K562 (cell line): ENCODE results near the gene GGT1. TPM values are rescaled to one million over a fixed set of nuclear protein-coding genes. Genes with fewer than 3 reads are reported as not detected.
A peak's percentile ranks its signal among the peaks of the same experiment; 100 is the strongest.
"Not testable (repeated sequence)": the region's sequence is repeated elsewhere in the genome, so short reads cannot be mapped to it uniquely, and the experiment has no call there.

Experiments used
- ATAC-seq: fragments of 200-7000 bp; cut with Tn5 transposase; 3 replicates; pipeline ENCODE4 v1.9.1; 2020; ENCODE audit warnings: moderate library complexity
- BruUV-seq: library from RNA; stranded (reverse); fragments of 400-500 nt; replicated peaks from 2 replicates; lab custom pipeline; 2021; lab: Mats Ljungman, UMichigan
- CTCF ChIA-PET: fragments of 300-600 bp; formaldehyde crosslinking; extraction: SDS; loops from one replicate; lab custom pipeline; 2021; ENCODE audit warnings: low intra/inter-chr PET ratio; lab: Yijun Ruan, JAX
- POLR2A ChIA-PET: fragments of 300-600, 350-650 bp; sonication (Branson Sonifier 250); formaldehyde crosslinking; extraction: SDS; loops from one replicate; lab custom pipeline; 2021; ENCODE audit warnings: antibody characterized with exemption, inconsistent platforms; lab: Yijun Ruan, JAX
- DNase-seq, 4 experiments: peaks; one replicate each; pipeline versions ENCODE4 v3.0.0 to v3.0.0-alpha.2; 2011 to 2018; ENCODE audit warnings: low spot score in 3 of 4, mixed read lengths in 3 of 4; ENCODE audit errors: extremely low read depth in 1 of 4
- FAIRE-seq: peaks from 2 replicates; lab custom pipeline; 2011; peaks lifted over from hg19 to GRCh38; lab: Jason Lieb, UNC
- H2AFZ ChIP-seq: 2 replicates; pipeline ENCODE4 v1.6.0; 2011; ENCODE audit warnings: low read depth, low read length, control low read depth, inconsistent platforms
- H3K27ac ChIP-seq: fragments of 200-600 bp; 3 replicates; pipeline ENCODE4 v1.8.0; 2011; ENCODE audit warnings: low read depth, mild to moderate bottlenecking, control low read depth, inconsistent platforms, low read length, moderate library complexity, mixed read lengths; ENCODE audit errors: extremely low read depth
- H3K27me3 ChIP-seq, 2 experiments: fragments of 300-600 bp in 1 of 2; 2 replicates in 1 of 2; 3 replicates in 1 of 2; pipeline versions ENCODE4 v1.6.0 to v1.8.0; 2011; ENCODE audit warnings: inconsistent platforms in 2 of 2, low read length in 2 of 2, mild to moderate bottlenecking in 1 of 2, mixed read lengths in 1 of 2, moderate library complexity in 1 of 2; ENCODE audit not compliant: control insufficient read depth in 2 of 2, insufficient read depth in 2 of 2
- H3K36me3 ChIP-seq: fragments of 300-600 bp; 3 replicates; pipeline ENCODE4 v1.8.0; 2011; ENCODE audit warnings: mild to moderate bottlenecking, low read length, inconsistent platforms; ENCODE audit not compliant: control insufficient read depth, insufficient read depth
- H3K4me1 ChIP-seq, 2 experiments: fragments of 200-600 bp in 1 of 2; replicated peaks in 1 of 2; 2 replicates in 1 of 2; 3 replicates in 1 of 2; pipeline versions ENCODE4 v1.5.1 to v1.8.0; 2011; ENCODE audit warnings: inconsistent platforms in 2 of 2, low read length in 2 of 2, mild to moderate bottlenecking in 1 of 2, mixed read lengths in 1 of 2, moderate library complexity in 1 of 2; ENCODE audit not compliant: control insufficient read depth in 2 of 2, insufficient read depth in 2 of 2
- H3K4me2 ChIP-seq: 2 replicates; pipeline ENCODE4 v1.6.1; 2011; ENCODE audit warnings: low read length, control low read depth, inconsistent platforms, mixed read lengths; ENCODE audit not compliant: insufficient read depth
- H3K4me3 ChIP-seq: fragments of 200-600 bp; sonication (generic), shearing (Covaris generic); 2 replicates; pipeline ENCODE4 v1.5.1; 2016; ENCODE audit warnings: control low read depth, inconsistent platforms
- H3K79me2 ChIP-seq: fragments of 200-600 bp; 3 replicates; pipeline ENCODE4 v1.8.0; 2011; ENCODE audit warnings: low read length, inconsistent platforms; ENCODE audit not compliant: control insufficient read depth, insufficient read depth
- H3K9ac ChIP-seq, 2 experiments: 2 replicates each; pipeline versions ENCODE4 v1.6.0 to v1.6.1; 2011; ENCODE audit warnings: low read depth in 2 of 2, low read length in 2 of 2, control low read depth in 1 of 2, inconsistent platforms in 1 of 2, mild to moderate bottlenecking in 1 of 2, mixed read lengths in 1 of 2; ENCODE audit not compliant: insufficient read depth in 1 of 2
- H3K9me1 ChIP-seq: one replicate; pipeline ENCODE4 v1.6.0; 2011; ENCODE audit warnings: inconsistent platforms, mild to moderate bottlenecking, low read length, moderate library complexity; ENCODE audit not compliant: control insufficient read depth, insufficient read depth
- H3K9me3 ChIP-seq: replicated peaks from 2 replicates; pipeline ENCODE4 v1.5.1; 2011; ENCODE audit warnings: low read depth, low read length, inconsistent platforms; ENCODE audit not compliant: control insufficient read depth, insufficient read depth
- H4K20me1 ChIP-seq: replicated peaks from 2 replicates; pipeline ENCODE4 v1.6.1; 2011; ENCODE audit warnings: low read length, inconsistent platforms, mixed read lengths; ENCODE audit not compliant: control insufficient read depth, insufficient read depth
- ATF7 ChIP-seq: fragments of 450-650 bp; IDR thresholded peaks from 2 replicates; pipeline ENCODE4 v1.7.1; 2014; ENCODE audit warnings: mild to moderate bottlenecking, moderate library complexity
- ESRRA ChIP-seq: fragments of 450-650 bp; IDR thresholded peaks from 2 replicates; pipeline ENCODE4 v1.6.1; 2014; ENCODE audit warnings: low read depth, mild to moderate bottlenecking, moderate library complexity, borderline replicate concordance
- ETV1 ChIP-seq: fragments of 450-650 bp; conservative IDR thresholded peaks from 2 replicates; pipeline ENCODE4 v1.6.1; 2016; ENCODE audit warnings: missing genetic modification characterization, control low read depth, low read depth, missing compliant biosample characterization
- GABPA ChIP-seq: fragments of 200-800 bp; sonication (Bioruptor generic); conservative IDR thresholded peaks from 2 replicates; pipeline ENCODE4 v1.6.1; 2016; ENCODE audit warnings: low read depth, missing genetic modification characterization, missing compliant biosample characterization
- RAD21 ChIP-seq, 2 experiments: fragments of 250-450 bp in 1 of 2; fragments of 450-650 bp in 1 of 2; sonication (Bioruptor Pico) in 1 of 2; formaldehyde crosslinking in 1 of 2; IDR thresholded peaks in 1 of 2; conservative IDR thresholded peaks in 1 of 2; 2 replicates each; pipeline versions ENCODE4 v1.4.0 to v1.8.0; 2020 to 2022; ENCODE audit warnings: mild to moderate bottlenecking in 2 of 2, moderate library complexity in 1 of 2
- ZBTB7A ChIP-seq: IDR thresholded peaks from 2 replicates; pipeline ENCODE4 v1.6.1; 2011; ENCODE audit warnings: low read depth, mild to moderate bottlenecking, low read length, moderate library complexity, borderline replicate concordance; ENCODE audit not compliant: control insufficient read depth
- WGBS: fragments of 100-300 bp; shearing (Covaris generic); methylation state at CpG from one replicate; pipeline ENCODE4 v1.1.6; 2016; ENCODE audit warnings: low coverage, mixed read lengths; ENCODE audit not compliant: insufficient coverage; ENCODE audit errors: missing lambda C conversion rate; 5-methylcytosine and 5-hydroxymethylcytosine counted together
- in situ Hi-C: fragments of 300-500 bp; cut with MboI; formaldehyde crosslinking; loops from 4 replicates; pipeline ENCODE4 v1.15.0; 2018; ENCODE audit warnings: inconsistent platforms, mixed read lengths
- intact Hi-C: fragments of 100-400 bp; cut with micrococcal nuclease; formaldehyde crosslinking; loops from 2 replicates; pipeline ENCODE4 v1.14.2; 2022
- polyA plus RNA-seq, 8 experiments: library from polyadenylated mRNA; depleted of rRNA in 4 of 8; stranded (reverse) in 5 of 8; unstranded in 3 of 8; fragments of >200 nt; fragmentation: Nextera tagmentation in 2 of 8; fragmentation: Illumina TruSeq in 1 of 8; extraction: Ambion mirVana in 2 of 8; extraction: Trizol in 1 of 8; gene quantifications; 2 replicates each; pipeline versions ENCODE4 v1.2.1 to v1.2.3, GENCODE V29; 2011 to 2014; ENCODE audit warnings: inconsistent platforms in 1 of 8, missing spikeins in 1 of 8
- total RNA-seq, 7 experiments: library from RNA; depleted of rRNA in 6 of 7; stranded (reverse); fragments of >200 nt in 6 of 7; fragmentation: Illumina TruSeq in 2 of 7; extraction: Trizol in 2 of 7; gene quantifications; 2 replicates each; pipeline versions ENCODE4 v1.2.1 to v1.2.3, GENCODE V29; 2011 to 2021; ENCODE audit warnings: low replicate concordance in 1 of 7
- TF ChIP-seq, protein P1 (sequence below): fragments of 450-650 bp; IDR thresholded peaks from 2 replicates; pipeline ENCODE4 v1.6.1; 2018; ENCODE audit not compliant: partially characterized antibody
- TF ChIP-seq, protein P2 (sequence below), 3 experiments: IDR thresholded peaks in 2 of 3; conservative IDR thresholded peaks in 1 of 3; 2 replicates each; pipeline ENCODE4 v1.5.1; 2011 to 2012; ENCODE audit warnings: low read length in 3 of 3, mild to moderate bottlenecking in 3 of 3, control low read depth in 2 of 3, improper control_type of control experiment in 1 of 3, inconsistent platforms in 1 of 3, low read depth in 1 of 3, mixed read lengths in 1 of 3, moderate library complexity in 1 of 3; ENCODE audit not compliant: insufficient read depth in 2 of 3

Gene GGT1
- total and polyA plus RNA-seq, 9 of the 15 experiments (the other 6 are each of a cell fraction or from before 2014, with no cell fraction given), result 0.46 to 11.8 (median 6.9) TPM

DNA sequence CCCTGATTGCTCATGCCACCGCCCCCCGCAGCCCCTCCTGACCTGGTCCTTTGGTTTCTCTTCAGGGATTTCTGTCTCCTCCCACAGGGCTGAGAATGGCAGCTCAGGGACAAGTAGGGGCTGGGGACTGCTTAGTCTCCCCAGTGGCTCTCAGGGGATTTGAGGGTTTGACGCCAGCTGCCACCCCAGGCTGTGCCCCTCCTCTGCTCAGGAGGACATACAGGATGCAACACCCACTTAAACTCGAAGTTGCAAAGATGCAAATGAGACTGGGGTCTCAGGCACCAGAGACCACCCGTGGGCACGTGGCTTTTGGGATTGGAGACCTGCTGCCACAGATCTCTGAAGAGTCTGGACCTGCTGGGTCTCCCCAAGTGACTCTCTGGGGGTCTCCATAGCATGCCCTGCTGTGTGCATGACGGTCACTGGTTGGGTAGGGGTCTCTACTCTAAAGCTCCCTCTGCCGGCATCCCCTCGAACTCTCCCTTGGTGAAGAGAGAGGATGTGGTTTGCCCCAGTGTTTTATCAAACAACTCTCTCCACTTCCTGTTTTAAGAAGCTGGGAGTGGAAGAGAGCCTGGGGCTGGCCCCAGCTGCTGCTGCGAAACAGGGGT, 31.9 kb downstream of the GGT1 start:
- H3K9me3 ChIP-seq, H3K9ac ChIP-seq, H3K36me3 ChIP-seq, H3K9me1 ChIP-seq, POLR2A ChIA-PET, BruUV-seq, H3K79me2 ChIP-seq, H3K4me2 ChIP-seq, in situ Hi-C loops, H3K4me3 ChIP-seq, H4K20me1 ChIP-seq, H3K27me3 ChIP-seq, FAIRE-seq, CTCF ChIA-PET, ATAC-seq, intact Hi-C loops: not testable (repeated sequence)
- TF ChIP-seq, protein P1, sequence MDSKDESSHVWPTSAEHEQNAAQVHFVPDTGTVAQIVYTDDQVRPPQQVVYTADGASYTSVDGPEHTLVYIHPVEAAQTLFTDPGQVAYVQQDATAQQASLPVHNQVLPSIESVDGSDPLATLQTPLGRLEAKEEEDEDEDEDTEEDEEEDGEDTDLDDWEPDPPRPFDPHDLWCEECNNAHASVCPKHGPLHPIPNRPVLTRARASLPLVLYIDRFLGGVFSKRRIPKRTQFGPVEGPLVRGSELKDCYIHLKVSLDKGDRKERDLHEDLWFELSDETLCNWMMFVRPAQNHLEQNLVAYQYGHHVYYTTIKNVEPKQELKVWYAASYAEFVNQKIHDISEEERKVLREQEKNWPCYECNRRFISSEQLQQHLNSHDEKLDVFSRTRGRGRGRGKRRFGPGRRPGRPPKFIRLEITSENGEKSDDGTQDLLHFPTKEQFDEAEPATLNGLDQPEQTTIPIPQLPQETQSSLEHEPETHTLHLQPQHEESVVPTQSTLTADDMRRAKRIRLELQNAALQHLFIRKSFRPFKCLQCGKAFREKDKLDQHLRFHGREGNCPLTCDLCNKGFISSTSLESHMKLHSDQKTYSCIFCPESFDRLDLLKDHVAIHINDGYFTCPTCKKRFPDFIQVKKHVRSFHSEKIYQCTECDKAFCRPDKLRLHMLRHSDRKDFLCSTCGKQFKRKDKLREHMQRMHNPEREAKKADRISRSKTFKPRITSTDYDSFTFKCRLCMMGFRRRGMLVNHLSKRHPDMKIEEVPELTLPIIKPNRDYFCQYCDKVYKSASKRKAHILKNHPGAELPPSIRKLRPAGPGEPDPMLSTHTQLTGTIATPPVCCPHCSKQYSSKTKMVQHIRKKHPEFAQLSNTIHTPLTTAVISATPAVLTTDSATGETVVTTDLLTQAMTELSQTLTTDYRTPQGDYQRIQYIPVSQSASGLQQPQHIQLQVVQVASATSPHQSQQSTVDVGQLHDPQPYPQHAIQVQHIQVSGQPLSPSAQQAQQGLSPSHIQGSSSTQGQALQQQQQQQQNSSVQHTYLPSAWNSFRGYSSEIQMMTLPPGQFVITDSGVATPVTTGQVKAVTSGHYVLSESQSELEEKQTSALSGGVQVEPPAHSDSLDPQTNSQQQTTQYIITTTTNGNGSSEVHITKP, result peak; percentile 47
- TF ChIP-seq ETV1 (tag) (0 out of 2 replicates have a peak, but pooled peaks have one; percentile 21), ESRRA (peak; percentile 17; the same call in 1 of the 2 replicates), ZBTB7A (peak; percentile 80; the same call in 1 of the 2 replicates), RAD21 (CRISPR knock-in tag; conservative IDR thresholded peaks at IDR 0.05 in 1 of 2, IDR thresholded peaks at IDR 0.05 in 1 of 2) (peak; percentile 16 to 42; a peak in 1 of 4 replicates), ATF7 (peak; percentile 23; the same call in 1 of the 2 replicates), GABPA (tag) (peak; percentile 56)
- TF ChIP-seq, protein P2, sequence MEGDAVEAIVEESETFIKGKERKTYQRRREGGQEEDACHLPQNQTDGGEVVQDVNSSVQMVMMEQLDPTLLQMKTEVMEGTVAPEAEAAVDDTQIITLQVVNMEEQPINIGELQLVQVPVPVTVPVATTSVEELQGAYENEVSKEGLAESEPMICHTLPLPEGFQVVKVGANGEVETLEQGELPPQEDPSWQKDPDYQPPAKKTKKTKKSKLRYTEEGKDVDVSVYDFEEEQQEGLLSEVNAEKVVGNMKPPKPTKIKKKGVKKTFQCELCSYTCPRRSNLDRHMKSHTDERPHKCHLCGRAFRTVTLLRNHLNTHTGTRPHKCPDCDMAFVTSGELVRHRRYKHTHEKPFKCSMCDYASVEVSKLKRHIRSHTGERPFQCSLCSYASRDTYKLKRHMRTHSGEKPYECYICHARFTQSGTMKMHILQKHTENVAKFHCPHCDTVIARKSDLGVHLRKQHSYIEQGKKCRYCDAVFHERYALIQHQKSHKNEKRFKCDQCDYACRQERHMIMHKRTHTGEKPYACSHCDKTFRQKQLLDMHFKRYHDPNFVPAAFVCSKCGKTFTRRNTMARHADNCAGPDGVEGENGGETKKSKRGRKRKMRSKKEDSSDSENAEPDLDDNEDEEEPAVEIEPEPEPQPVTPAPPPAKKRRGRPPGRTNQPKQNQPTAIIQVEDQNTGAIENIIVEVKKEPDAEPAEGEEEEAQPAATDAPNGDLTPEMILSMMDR (IDR thresholded peaks at IDR 0.05 in 2 of 3, conservative IDR thresholded peaks at IDR 0.05 in 1 of 3; ENCODE audit: insufficient read depth in 2 of 3, low read depth in 1 of 3, low read length in 3 of 3), result peak; percentile 26 to 35 (median 33); a peak in 3 of 6 replicates
- 0 out of 3 replicates have a peak overlapping the region, but pooled peaks have one; percentile 31 for H3K27ac ChIP-seq
- peak in 3 of 4 experiments; percentile 2 to 30 (median 2) for DNase-seq
- 3% methylated on average over 6 of the region's 10 CpGs for WGBS
- 0 out of 2 replicates have a peak overlapping the region, but pooled peaks have one; percentile 55 for H2AFZ ChIP-seq
- H3K4me1 ChIP-seq, result peaks cover 9 to 27% of the 10 kb centered on the region in 2 experiments; a peak in 3 of 5 replicates
